Activated T-helper 1 cell treated with anti-CD3 and anti-CD28 coated beads, Interleukin-12 subunit alpha, Interleukin-12 subunit beta, Interleukin-2, Interleukin-4 antibody, amounts not matched to agents 30 ng/mL and 10 ng/mL and 1 ng/mL, durations not matched to agents 14 hours and 24 hours and 36 hours (primary cell): ENCODE measurements around the gene ZC2HC1B. TPM values are rescaled to one million over a fixed set of nuclear protein-coding genes. Genes with fewer than 3 reads are reported as not detected.
"Not testable (repeated sequence)": the region's sequence is repeated elsewhere in the genome, so short reads cannot be mapped to it uniquely, and the experiment has no call there.

Experiments
- DNase-seq: peaks from one replicate; pipeline ENCODE4 v3.0.0; 2021; ENCODE audit warnings: low spot score
- H3K27ac Mint-ChIP-seq: one replicate; pipeline ENCODE4 v1.8.0; 2021; ENCODE audit warnings: mild to moderate bottlenecking, mixed read lengths
- H3K27me3 Mint-ChIP-seq: one replicate; pipeline ENCODE4 v1.8.0; 2022; ENCODE audit warnings: mild to moderate bottlenecking, moderate library complexity, mixed read lengths; ENCODE audit not compliant: insufficient read depth
- H3K36me3 Mint-ChIP-seq: one replicate; pipeline ENCODE4 v1.8.0; 2021; ENCODE audit warnings: low read depth, mixed read lengths
- H3K4me1 Mint-ChIP-seq: one replicate; pipeline ENCODE4 v1.8.0; 2021; ENCODE audit warnings: low read depth, mixed read lengths
- H3K4me3 Mint-ChIP-seq: one replicate; pipeline ENCODE4 v1.8.0; 2021; ENCODE audit warnings: mild to moderate bottlenecking, moderate library complexity, mixed read lengths
- H3K9me3 Mint-ChIP-seq: one replicate; pipeline ENCODE4 v1.8.0; 2021; ENCODE audit warnings: mixed read lengths
- intact Hi-C: fragments of 100-400 bp; cut with micrococcal nuclease; formaldehyde crosslinking; loops from one replicate; pipeline ENCODE4 v1.15.1; 2024
- total RNA-seq: library from RNA; stranded (reverse); gene quantifications from 2 replicates; pipeline ENCODE4 v1.2.3, GENCODE V29; 2022

Gene ZC2HC1B
- total RNA-seq, 1 donor from 2014 or later = not detected

DNA sequence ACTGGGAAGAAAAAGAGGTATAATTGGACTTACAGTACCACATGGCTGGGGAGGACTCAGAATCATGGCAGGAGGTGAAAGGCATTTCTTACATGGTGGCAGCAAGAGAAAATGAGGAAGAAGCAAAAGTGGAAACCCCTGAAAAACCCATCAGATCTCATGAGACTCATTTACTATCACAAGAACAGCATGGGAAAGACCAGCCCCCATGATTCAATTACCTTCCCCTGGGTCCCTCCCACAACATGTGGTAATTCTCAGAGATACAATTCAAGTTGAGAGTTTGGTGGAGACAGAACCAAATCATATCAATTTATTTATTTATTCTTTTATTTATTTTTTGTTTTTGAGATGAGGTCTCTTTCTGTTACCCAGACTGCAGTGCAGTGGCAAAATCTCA is 10.2 kb downstream of the ZC2HC1B start:
- H3K4me3 Mint-ChIP-seq, H3K36me3 Mint-ChIP-seq, H3K27ac Mint-ChIP-seq, H3K27me3 Mint-ChIP-seq, DNase-seq: not testable (repeated sequence)
- intact Hi-C loops = loop anchor here (10.0 kb wide), 1 partner anchor 130 kb away; the partner anchor contains the start of gene PLAGL1
- Mint-ChIP-seq H3K4me1 (peaks cover 11% of the 10 kb centered on the region), H3K9me3 (peaks cover 10% of the 10 kb centered on the region)

DNA sequence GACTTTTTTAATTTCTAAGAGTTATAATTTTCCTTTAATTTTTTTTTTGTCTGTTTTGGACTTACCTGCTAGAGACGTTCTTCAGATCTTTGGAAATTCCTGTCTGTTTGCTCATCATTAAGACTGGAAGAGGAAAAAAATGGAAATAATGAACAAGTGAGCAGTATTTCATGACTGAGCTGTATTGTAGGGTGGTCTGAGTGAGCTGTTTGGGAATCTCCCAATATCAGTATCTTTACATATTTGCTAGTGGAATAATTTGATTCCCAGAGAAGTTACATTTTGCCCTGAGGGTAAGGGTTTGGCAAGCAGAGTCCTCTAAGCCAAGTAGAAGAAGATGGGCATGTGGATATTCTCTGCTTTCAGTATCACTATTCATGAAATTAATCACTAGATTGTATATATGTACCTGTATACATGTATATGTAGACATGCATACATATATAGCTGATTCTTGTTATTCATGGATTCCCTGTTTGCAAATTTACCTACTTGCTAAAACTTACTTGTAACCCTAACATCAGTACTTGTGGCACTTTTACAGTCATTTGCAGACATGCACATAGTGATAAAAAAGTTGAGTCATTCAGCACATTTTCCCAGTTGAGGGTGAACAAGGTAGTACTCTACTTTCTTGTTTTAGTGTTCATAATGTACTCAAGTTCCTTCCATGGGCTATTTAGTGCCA is 13.5 kb downstream of the ZC2HC1B start:
- H3K27ac Mint-ChIP-seq = no peak overlapping the region
- DNase-seq = no peak
- no peak overlapping the region for H3K4me3 Mint-ChIP-seq
- peaks cover 7% of the 10 kb centered on the region for H3K27me3 Mint-ChIP-seq
- H3K9me3 Mint-ChIP-seq = peaks cover 5% of the 10 kb centered on the region
- H3K36me3 Mint-ChIP-seq = peaks cover 3% of the 10 kb centered on the region
- intact Hi-C loops = loop anchor here (10.0 kb wide), 1 partner anchor 127 kb away; the partner anchor contains the start of gene PLAGL1
- H3K4me1 Mint-ChIP-seq = peaks cover 2% of the 10 kb centered on the region

DNA sequence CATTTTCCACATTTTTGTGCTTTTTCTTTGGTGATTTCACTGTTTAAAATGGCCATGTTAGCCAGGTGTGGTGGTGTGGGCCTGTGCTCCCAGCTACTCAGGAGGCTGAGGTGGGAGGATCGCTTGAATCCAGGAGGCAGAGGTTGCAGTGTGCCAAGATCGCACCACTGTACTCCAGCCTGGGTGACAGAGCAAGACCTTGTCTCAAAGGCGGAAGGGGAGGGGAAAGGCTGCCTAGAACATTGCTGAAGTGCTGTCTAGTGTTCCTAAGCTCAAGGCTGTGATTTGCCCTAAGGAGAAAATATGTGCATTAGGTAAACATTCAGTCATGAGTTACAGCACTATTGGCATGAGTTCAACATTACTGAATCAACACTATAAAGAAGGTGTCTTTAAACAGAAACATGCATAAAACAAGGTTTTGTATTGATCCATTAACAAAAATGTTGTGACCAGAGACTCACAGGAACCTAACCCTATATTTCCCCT is 14.0 kb downstream of the ZC2HC1B start:
- Mint-ChIP-seq H3K4me1 (no peaks in the 10 kb centered on the region), H3K27ac (no peak overlapping the region), H3K9me3 (peaks cover 5% of the 10 kb centered on the region), H3K36me3 (peaks cover 3% of the 10 kb centered on the region), H3K27me3 (peaks cover 7% of the 10 kb centered on the region), H3K4me3 (no peak overlapping the region)
- intact Hi-C loops = loop anchor here (10.0 kb wide), 1 partner anchor 126 kb away; the partner anchor contains the start of gene PLAGL1
- no peak for DNase-seq

DNA sequence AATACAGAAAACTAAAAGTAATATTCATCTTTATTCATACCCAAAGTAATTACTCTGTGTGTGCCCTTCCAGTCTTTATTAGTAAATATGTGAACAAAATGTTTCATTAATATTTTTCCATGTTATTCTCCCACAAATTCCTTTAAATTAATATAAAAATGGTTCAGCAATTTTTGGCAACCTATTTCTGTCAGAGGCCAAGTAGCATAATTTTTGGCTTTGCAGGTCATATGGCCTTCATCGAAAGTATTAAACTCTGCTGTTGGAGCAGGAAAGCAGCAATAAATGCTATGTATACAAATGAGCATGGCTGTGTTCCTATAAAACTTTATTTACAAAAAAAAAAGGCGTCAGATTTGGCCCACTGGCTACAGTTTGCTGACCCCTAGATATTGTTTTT is 16.1 kb downstream of the ZC2HC1B start:
- Mint-ChIP-seq H3K36me3 (peaks cover 2% of the 10 kb centered on the region), H3K4me3 (no peak overlapping the region), H3K27ac (no peak overlapping the region), H3K9me3 (peaks cover 3% of the 10 kb centered on the region), H3K27me3 (peaks cover 7% of the 10 kb centered on the region), H3K4me1 (no peaks in the 10 kb centered on the region)
- intact Hi-C loops = no loop called here
- DNase-seq = no peak

DNA sequence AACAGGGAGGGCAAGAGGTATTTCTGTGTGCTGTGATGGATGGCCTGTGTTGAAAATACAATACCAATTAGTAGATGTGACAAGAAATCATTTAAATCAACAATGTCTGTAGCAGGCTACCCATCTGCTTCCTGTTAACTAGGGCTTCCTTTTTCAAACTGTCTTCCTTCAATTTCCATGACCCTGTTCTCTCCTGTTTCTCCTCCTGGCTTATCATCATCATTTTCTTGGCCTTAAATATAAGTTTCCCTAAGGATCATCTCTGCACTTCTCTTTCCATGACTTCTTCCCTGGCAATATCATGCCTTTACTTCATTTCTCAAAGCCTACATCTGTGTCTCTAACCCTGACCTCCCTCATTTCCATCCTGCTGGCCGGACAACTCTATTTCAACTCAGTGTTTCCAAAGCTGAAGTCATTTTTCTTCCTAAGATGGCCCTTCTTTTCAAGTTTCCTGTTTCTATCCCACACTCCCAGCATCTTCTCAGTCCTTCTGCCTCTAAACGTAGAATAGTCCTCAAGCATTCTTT is 18.2 kb downstream of the ZC2HC1B start:
- DNase-seq = no peak
- no peaks in the 10 kb centered on the region for H3K4me1 Mint-ChIP-seq
- peaks cover 7% of the 10 kb centered on the region for H3K27me3 Mint-ChIP-seq
- intact Hi-C loops = no loop called here
- no peak overlapping the region for H3K27ac Mint-ChIP-seq
- H3K4me3 Mint-ChIP-seq = no peak overlapping the region
- H3K36me3 Mint-ChIP-seq = no peaks in the 10 kb centered on the region
- H3K9me3 Mint-ChIP-seq = no peaks in the 10 kb centered on the region

DNA sequence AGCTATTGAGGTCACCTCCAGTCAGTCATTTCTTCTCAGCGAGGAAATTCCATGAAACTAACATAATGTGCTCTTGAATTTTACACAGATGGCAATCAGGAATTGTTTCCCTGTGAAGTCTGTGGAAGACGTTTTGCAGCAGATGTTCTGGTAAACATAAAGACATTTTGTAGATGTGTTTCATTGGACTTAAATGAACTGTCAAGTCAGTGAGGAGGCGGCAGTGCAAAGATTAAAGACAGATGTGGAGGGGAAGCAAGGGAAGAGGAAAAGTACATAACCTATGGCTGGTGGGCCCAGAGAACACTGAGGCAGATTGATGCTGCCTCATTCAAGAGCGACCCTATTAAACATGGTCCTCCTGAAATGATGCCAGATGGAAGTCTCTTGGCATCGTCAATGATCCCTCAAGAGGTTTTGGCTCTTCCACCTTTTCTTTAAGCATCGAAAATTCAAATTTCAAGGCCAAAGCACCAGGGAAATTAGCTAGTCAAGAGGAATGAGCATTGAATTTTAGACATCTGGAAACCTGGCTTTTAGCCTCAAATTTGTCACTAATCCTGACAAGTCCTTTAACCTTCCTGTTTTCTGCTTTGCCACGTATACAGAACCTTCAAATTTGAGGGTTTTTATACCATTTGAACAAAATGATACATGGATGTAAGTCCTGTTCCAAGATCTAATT is 20.1 kb downstream of the ZC2HC1B start:
- H3K4me1 Mint-ChIP-seq = no peaks in the 10 kb centered on the region
- no peak overlapping the region for H3K4me3 Mint-ChIP-seq
- no peak overlapping the region for H3K27ac Mint-ChIP-seq
- intact Hi-C loops = no loop called here
- H3K36me3 Mint-ChIP-seq = no peaks in the 10 kb centered on the region
- DNase-seq = no peak
- H3K9me3 Mint-ChIP-seq = no peaks in the 10 kb centered on the region
- peaks cover 8% of the 10 kb centered on the region for H3K27me3 Mint-ChIP-seq

DNA sequence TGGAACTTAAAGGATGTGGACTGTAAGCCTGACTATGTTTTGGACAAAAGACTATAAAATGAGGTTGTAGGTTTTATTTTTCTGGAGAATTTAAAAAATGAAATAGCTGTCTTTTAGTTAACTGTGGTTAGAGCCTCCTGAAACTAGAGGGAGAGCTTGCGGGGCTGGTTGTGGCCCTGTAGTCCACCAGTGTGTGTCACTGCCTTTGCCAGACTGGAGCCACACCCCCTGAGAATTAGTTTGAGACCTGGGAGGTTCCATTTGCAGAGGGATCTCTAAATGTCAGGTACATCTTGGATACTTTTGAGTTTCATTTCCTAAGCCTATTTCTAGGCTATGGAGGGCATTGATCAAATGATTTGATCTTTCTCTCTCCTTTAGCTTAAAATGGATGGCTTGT is 20.8 kb downstream of the ZC2HC1B start:
- no peaks in the 10 kb centered on the region for H3K9me3 Mint-ChIP-seq
- no peak for DNase-seq
- no peaks in the 10 kb centered on the region for H3K4me1 Mint-ChIP-seq
- H3K27me3 Mint-ChIP-seq = peaks cover 8% of the 10 kb centered on the region
- intact Hi-C loops = no loop called here
- H3K4me3 Mint-ChIP-seq = no peak overlapping the region
- H3K36me3 Mint-ChIP-seq = no peaks in the 10 kb centered on the region
- no peak overlapping the region for H3K27ac Mint-ChIP-seq

DNA sequence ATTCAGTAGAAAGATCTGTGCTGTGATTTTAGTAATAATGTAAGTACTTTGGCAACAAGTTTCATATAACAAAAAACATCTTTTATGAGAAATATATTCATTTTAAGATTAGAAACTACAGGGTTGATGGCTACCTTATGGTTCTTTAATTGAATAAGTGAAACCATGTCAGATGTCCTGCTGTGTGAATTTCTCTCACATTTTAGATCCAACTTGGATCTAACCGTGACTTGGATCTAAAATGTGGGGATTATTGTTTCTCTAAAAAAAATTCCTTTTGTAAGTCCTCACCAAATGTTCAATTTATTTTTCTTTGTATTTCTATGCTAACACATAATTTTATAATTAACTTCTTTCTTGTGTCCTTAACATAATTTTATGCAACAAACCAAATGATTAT is 30.4 kb downstream of the ZC2HC1B start:
- intact Hi-C loops = no loop called here
- Mint-ChIP-seq H3K27me3 (no peaks in the 10 kb centered on the region), H3K27ac (no peak overlapping the region), H3K36me3 (no peaks in the 10 kb centered on the region), H3K4me1 (no peaks in the 10 kb centered on the region), H3K9me3 (no peaks in the 10 kb centered on the region), H3K4me3 (no peak overlapping the region)
- no peak for DNase-seq

DNA sequence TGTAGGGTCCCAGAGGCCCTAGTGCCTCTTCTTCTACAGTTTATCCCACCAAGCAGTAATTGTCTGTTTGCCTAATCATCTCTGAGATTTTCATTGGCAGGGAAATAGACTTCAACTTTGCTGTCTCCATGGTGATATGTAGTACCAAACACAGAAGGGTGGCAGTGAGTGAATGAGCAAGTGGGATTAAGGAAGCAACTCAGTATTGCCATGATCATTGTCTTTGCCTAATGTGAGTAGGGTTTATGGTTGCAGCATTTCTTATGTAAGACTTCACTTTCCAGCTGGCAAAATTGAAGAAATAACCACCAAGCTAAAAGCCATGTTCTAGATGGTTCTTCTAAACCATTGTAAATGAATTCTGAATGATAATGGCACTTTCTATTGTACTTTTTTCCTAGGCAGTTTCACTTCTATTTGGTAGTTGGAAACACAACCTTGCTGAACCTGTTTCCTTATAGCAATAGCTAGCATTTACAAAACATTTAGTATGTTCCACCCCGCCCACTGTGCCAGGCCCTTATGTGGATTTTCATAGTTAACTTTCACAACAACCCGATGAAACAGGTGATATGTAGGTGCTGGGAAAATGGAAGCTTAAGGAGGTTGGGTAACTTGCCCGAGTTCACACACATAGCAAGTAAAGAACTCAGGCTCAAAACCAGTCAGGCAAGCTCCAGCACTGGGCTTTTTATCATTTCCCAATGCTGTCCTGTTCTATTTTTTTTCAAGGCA is 32.0 kb downstream of the ZC2HC1B start:
- Mint-ChIP-seq H3K4me1 (no peaks in the 10 kb centered on the region), H3K27ac (no peak overlapping the region), H3K36me3 (peaks cover 2% of the 10 kb centered on the region), H3K4me3 (no peak overlapping the region), H3K27me3 (no peaks in the 10 kb centered on the region), H3K9me3 (no peaks in the 10 kb centered on the region)
- intact Hi-C loops = no loop called here
- DNase-seq = no peak

DNA sequence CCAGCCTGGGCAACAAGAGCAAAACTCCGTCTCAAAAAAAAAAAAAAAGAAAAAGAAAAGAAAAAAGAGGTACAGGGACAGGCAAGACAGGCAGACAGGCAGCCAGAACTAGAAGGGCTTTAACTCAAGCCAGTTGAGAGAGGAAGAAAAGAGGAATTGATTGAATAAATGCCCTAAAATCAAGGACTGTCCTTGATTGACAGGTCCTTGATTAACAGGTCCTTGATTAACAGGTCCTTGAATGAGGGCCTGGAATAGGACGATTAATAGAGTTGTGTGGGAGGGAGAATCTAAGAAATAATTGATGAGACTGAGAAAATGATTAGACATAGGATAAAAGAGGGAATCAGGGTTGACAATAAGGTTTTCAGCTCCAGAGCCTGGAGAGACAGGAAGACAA is 36.1 kb downstream of the ZC2HC1B start:
- no peak for DNase-seq
- Mint-ChIP-seq H3K27ac (no peak overlapping the region), H3K4me1 (peaks cover 8% of the 10 kb centered on the region), H3K36me3 (peaks cover 2% of the 10 kb centered on the region), H3K9me3 (no peaks in the 10 kb centered on the region), H3K27me3 (no peaks in the 10 kb centered on the region), H3K4me3 (no peak overlapping the region)
- intact Hi-C loops = loop anchor here (5.0 kb wide), 1 partner anchor 733 kb away; no protein-coding TSS in a partner anchor

DNA sequence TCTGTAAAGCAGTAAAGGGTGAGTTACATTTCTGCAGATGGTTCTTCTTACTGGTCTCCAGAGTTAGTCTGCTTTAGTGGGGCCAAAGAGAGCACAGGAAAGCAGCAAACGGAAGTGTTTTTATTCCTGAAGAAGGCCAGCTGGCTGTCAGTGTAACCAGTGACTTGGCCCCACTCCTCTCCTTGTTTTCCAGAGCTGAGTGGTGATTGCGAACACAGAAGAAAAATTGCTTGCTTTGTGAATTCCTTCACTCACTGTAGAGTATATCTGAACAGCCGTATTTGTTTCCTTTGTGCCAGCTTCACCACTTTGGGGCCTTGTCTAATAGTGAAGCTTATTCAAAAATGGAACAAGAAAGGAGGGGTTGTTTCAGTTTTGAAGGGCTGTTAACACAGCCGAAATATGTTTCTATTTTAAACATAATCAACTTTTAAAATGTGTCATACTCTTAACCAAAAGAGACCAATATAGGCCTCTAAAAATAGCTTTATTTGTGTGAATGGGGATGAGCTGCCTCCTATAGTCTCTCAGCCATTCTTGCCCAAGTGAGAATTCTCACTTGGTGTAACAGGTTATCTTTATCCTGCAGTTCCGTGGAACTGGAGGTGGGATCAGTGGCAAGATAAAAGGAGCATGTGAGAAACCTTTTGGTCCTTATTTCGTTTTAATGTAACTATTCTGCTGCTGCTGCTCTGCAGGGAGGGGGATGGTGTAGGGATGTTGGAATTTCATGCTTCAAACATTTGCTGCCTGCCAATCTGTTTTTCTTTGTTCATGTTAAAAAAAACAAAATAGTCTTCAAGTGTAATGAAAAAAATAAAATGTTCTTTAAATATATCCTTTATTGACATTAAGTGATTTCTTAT is 37.8 kb downstream of the ZC2HC1B start:
- Mint-ChIP-seq H3K4me3 (no peak overlapping the region), H3K27ac (no peak overlapping the region), H3K27me3 (no peaks in the 10 kb centered on the region), H3K9me3 (peaks cover 3% of the 10 kb centered on the region), H3K36me3 (peaks cover 2% of the 10 kb centered on the region), H3K4me1 (peaks cover 8% of the 10 kb centered on the region)
- no peak for DNase-seq
- intact Hi-C loops = loop anchor here (1.0 to 5.0 kb wide), 2 partner anchors 96 to 735 kb away; no protein-coding TSS in a partner anchor

DNA sequence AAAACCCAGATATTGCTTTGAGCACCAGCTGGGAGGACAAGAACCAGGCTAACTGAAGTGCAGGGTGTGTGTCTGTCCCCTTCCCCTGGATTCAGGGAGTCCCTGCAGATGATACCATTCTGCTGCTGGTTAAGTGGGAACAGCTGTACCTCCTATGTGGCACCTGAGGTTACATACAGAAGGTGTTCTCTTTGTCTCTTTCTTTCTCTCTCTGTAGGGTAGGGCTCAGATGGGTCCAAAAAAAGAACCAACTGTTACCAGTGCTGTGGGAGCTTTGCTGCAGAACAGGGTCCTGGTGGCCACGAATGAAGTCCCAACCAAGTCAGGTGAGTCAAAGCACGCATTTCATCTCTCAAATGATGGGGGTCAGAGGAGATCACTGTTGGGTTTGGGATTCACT is 38.6 kb downstream of the ZC2HC1B start:
- H3K4me1 Mint-ChIP-seq = peaks cover 8% of the 10 kb centered on the region
- H3K4me3 Mint-ChIP-seq = no peak overlapping the region
- DNase-seq = no peak
- intact Hi-C loops = loop anchor here (1.0 to 5.0 kb wide), 2 partner anchors 97 to 736 kb away; no protein-coding TSS in a partner anchor
- H3K27me3 Mint-ChIP-seq = no peaks in the 10 kb centered on the region
- peaks cover 7% of the 10 kb centered on the region for H3K9me3 Mint-ChIP-seq
- peaks cover 2% of the 10 kb centered on the region for H3K36me3 Mint-ChIP-seq
- H3K27ac Mint-ChIP-seq = no peak overlapping the region
